Loucy (cell line): Measurements from ENCODE around the gene EHBP1L1.

ENCODE experiments used
- H2AFZ ChIP-seq: fragments of 200-600 bp; sonication (generic); 2 replicates; pipeline ENCODE4 v1.6.0; 2016; ENCODE audit warnings: antibody characterized with exemption, mild to moderate bottlenecking, low read length, moderate library complexity
- H3F3A ChIP-seq: fragments of 200-600 bp; 2 replicates; pipeline ENCODE4 v1.6.0; 2016; ENCODE audit warnings: antibody characterized with exemption, low read depth, mild to moderate bottlenecking
- H3K27me3 ChIP-seq: fragments of 200-600 bp; sonication (generic); 2 replicates; pipeline ENCODE4 v1.6.1; 2014; ENCODE audit warnings: low read length, mild to moderate bottlenecking; ENCODE audit not compliant: insufficient read depth, poor library complexity, severe bottlenecking
- H3K36me3 ChIP-seq: fragments of 200-600 bp; sonication (generic); 2 replicates; pipeline ENCODE4 v1.6.1; 2016; ENCODE audit warnings: low read length; ENCODE audit not compliant: insufficient read depth
- H3K4me1 ChIP-seq: fragments of 200-600 bp; sonication (generic); 2 replicates; pipeline ENCODE4 v1.5.1; 2014; ENCODE audit warnings: low read length, mild to moderate bottlenecking; ENCODE audit not compliant: insufficient read depth, poor library complexity, severe bottlenecking
- H3K4me2 ChIP-seq: fragments of 200-600 bp; sonication (generic); 2 replicates; pipeline ENCODE4 v1.6.0; 2014; ENCODE audit warnings: antibody characterized with exemption, low read length, low read depth, mild to moderate bottlenecking; ENCODE audit not compliant: poor library complexity, severe bottlenecking
- H3K4me3 ChIP-seq: fragments of 200-600 bp; sonication (generic); 2 replicates; pipeline ENCODE4 v1.5.1; 2014; ENCODE audit warnings: low read length, mild to moderate bottlenecking, mixed read lengths; ENCODE audit not compliant: poor library complexity, severe bottlenecking
- H3K79me2 ChIP-seq: fragments of 200-600 bp; sonication (generic); 2 replicates; pipeline ENCODE4 v1.6.1; 2014; ENCODE audit warnings: low read length; ENCODE audit not compliant: insufficient read depth
- H3K9ac ChIP-seq: fragments of 200-600 bp; sonication (generic); 2 replicates; pipeline ENCODE4 v1.6.0; 2014; ENCODE audit warnings: mild to moderate bottlenecking, low read depth, low read length, moderate library complexity; ENCODE audit not compliant: poor library complexity, severe bottlenecking
- H3K9me2 ChIP-seq: fragments of 200-600 bp; sonication (generic); replicated peaks from 2 replicates; pipeline ENCODE4 v1.6.1; 2016; ENCODE audit warnings: low read depth, low read length, mixed read lengths
- H3K9me3 ChIP-seq: fragments of 200-600 bp; sonication (generic); 2 replicates; pipeline ENCODE4 v1.6.1; 2014; ENCODE audit warnings: mild to moderate bottlenecking, antibody characterized with exemption, low read length, low read depth; ENCODE audit not compliant: insufficient read depth
- H4K20me1 ChIP-seq: fragments of 200-600 bp; sonication (generic); 2 replicates; pipeline ENCODE4 v1.6.0; 2014; ENCODE audit warnings: antibody characterized with exemption, low read length, mild to moderate bottlenecking; ENCODE audit not compliant: insufficient read depth, poor library complexity, severe bottlenecking
- CTCF ChIP-seq: fragments of 200-600 bp; sonication (generic); conservative IDR thresholded peaks from 2 replicates; pipeline ENCODE4 v1.5.1; 2014; ENCODE audit warnings: mild to moderate bottlenecking, antibody characterized with exemption, low read length
- EZH2phosphoT487 ChIP-seq: fragments of 200-600 bp; IDR thresholded peaks from 2 replicates; pipeline ENCODE4 v1.6.1; 2018; ENCODE audit warnings: antibody characterized with exemption, mild to moderate bottlenecking, moderate library complexity, borderline replicate concordance

EHBP1L1 gene

GRCh38 chr11:65569164-65569972 lies 6.5 kb upstream of the EHBP1L1 start:
- peaks cover 50% of the 10 kb centered on the region for H3K4me1 ChIP-seq

GRCh38 chr11:65569973-65570918 lies 5.6 kb upstream of the EHBP1L1 start, which contains the start of gene ZNRD2:
Gene ZNRD2 (plus strand): TSS chr11:65570477. CDS start chr11:65570492, 15 bp downstream.
- Histone ChIP-seq H3F3A (peaks cover 12% of the 10 kb centered on the region), H3K4me3 (peak within 1 kb of the TSS; percentile 90), H3K79me2 (peaks cover 54% of the 10 kb centered on the region), H3K9ac (peak within 1 kb of the TSS; percentile 87), H2AFZ (peak within 1 kb of the TSS; percentile 92), H3K36me3 (no peaks in the 10 kb centered on the region), H3K9me3 (no peaks in the 10 kb centered on the region), H3K27me3 (no peaks in the 10 kb centered on the region), H3K4me2 (peak within 1 kb of the TSS; percentile 94), H4K20me1 (peaks cover 30% of the 10 kb centered on the region), H3K9me2 (no peaks in the 10 kb centered on the region), H3K4me1 (peaks cover 51% of the 10 kb centered on the region)
- no peak for TF ChIP-seq EZH2phosphoT487
- TF ChIP-seq CTCF = peak; percentile 48

More at GRCh38 chr11:65569164-65569972, 6.5 kb upstream of the EHBP1L1 start:
- Histone ChIP-seq H3K27me3 (no peaks in the 10 kb centered on the region), H3K4me3 (peak overlapping the region; percentile 90), H3K9ac (peak overlapping the region; percentile 87), H2AFZ (peak overlapping the region; percentile 92), H4K20me1 (peaks cover 30% of the 10 kb centered on the region), H3K4me2 (peak overlapping the region; percentile 94), H3K79me2 (peaks cover 51% of the 10 kb centered on the region), H3K36me3 (no peaks in the 10 kb centered on the region), H3K9me3 (no peaks in the 10 kb centered on the region), H3K9me2 (no peaks in the 10 kb centered on the region), H3F3A (peaks cover 5% of the 10 kb centered on the region; the same call in 1 of the 2 replicates)
- TF ChIP-seq EZH2phosphoT487 (no peak), CTCF (no peak)

- Histone ChIP-seq H3K79me2 (peaks cover 63% of the 10 kb centered on the region), H3K9me3 (no peaks in the 10 kb centered on the region), H2AFZ (no peak overlapping the region), H3K4me1 (peaks cover 48% of the 10 kb centered on the region), H4K20me1 (peaks cover 30% of the 10 kb centered on the region), H3K9ac (peak overlapping the region; percentile 87), H3F3A (peaks cover 16% of the 10 kb centered on the region), H3K9me2 (no peaks in the 10 kb centered on the region), H3K36me3 (no peaks in the 10 kb centered on the region), H3K27me3 (no peaks in the 10 kb centered on the region), H3K4me2 (peak overlapping the region; percentile 94), H3K4me3 (peak overlapping the region; percentile 90)
- no peak for TF ChIP-seq CTCF
- no peak for TF ChIP-seq EZH2phosphoT487
These were observed 4.4 kb upstream of the EHBP1L1 start for GRCh38 chr11:65571420-65571819.
